GM19239 (cell line): ENCODE data around the gene CMTM4.
A peak's percentile ranks its signal among the peaks of the same experiment; 100 is the strongest.
"Not testable (repeated sequence)": the region's sequence is repeated elsewhere in the genome, so short reads cannot be mapped to it uniquely, and the experiment has no call there.

Experiments used
- DNase-seq: peaks from one replicate; pipeline ENCODE4 v3.0.0; 2011; ENCODE audit warnings: low spot score; ENCODE audit not compliant: insufficient read length
- FAIRE-seq: peaks from 2 replicates; lab custom pipeline; 2011; peaks lifted over from hg19 to GRCh38; lab: Jason Lieb, UNC

CMTM4 gene

GRCh38 chr16:66650707-66651473, 45.7 kb downstream of the CMTM4 start:
- FAIRE-seq (peak; percentile 28), DNase-seq (peak; percentile 57)

- FAIRE-seq (no peak), DNase-seq (no peak)
Observed at GRCh38 chr16:66649636-66650205, 46.8 kb downstream of the CMTM4 start.

DNA sequence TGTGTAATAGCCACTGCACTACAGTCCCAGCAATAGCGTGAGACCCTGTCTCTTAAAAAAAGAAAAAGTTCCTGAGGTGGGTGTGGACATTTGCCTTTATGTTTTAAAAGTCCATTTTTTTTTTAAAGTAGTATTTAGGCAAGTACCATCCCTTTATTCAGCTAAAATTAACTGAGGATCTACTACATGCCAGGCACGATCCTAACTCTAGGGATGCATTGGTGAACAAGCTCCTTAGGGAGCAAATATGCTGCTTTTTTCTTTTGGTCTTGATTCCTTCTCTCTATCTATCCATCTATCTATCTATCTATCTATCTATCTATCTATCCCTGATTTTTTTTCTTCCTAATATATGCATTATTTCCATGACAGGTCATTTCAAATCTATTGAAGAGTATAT, 47.4 kb downstream of the CMTM4 start:
- no peak for FAIRE-seq
- DNase-seq, result no peak

GRCh38 chr16:66647866-66648265, 48.7 kb downstream of the CMTM4 start:
- FAIRE-seq, result no peak
- no peak for DNase-seq

- DNase-seq (no peak), FAIRE-seq (no peak)
Observed at GRCh38 chr16:66641387-66641786, 55.2 kb downstream of the CMTM4 start.

DNA sequence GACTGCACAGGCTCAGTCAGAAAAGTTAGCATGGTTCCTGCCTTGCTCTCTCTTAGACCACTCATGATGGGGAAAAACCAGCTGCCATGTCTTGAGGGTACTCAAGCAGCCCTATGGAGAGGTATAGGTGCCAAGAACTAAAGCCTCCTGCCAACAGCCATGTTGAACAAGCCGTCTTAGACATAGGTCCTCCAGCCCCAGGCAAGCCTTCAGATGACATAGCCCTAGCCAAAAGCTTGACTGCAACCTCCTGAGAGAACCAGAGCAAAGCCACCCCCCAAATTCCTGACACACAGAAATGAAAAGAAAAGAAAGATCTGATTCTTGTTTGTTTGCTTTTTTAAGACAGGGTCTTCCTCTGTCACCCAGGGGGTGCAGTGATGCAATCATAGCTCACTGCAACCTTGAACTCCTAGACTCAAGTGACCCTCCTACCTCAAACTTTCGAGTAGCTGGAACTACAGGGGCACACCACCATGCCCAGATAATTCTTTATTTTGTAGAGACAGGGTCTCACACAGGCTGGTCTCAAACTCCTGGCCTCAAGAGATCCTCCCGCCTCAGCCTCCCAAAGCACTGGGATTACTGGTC, 55.7 kb downstream of the CMTM4 start:
- FAIRE-seq (no peak), DNase-seq (no peak)

GRCh38 chr16:66639091-66639885, 57.3 kb downstream of the CMTM4 start:
- FAIRE-seq, result no peak

GRCh38 chr16:66637806-66638205, 58.7 kb downstream of the CMTM4 start:
- DNase-seq, result no peak
- FAIRE-seq, result no peak

More at GRCh38 chr16:66639091-66639885, 57.3 kb downstream of the CMTM4 start:
- DNase-seq, result no peak

- no peak for DNase-seq
- FAIRE-seq, result no peak
Observed at GRCh38 chr16:66636199-66636598, 60.3 kb downstream of the CMTM4 start.

GRCh38 chr16:66635406-66635805, 61.1 kb downstream of the CMTM4 start:
- no peak for FAIRE-seq
- DNase-seq, result no peak

DNA sequence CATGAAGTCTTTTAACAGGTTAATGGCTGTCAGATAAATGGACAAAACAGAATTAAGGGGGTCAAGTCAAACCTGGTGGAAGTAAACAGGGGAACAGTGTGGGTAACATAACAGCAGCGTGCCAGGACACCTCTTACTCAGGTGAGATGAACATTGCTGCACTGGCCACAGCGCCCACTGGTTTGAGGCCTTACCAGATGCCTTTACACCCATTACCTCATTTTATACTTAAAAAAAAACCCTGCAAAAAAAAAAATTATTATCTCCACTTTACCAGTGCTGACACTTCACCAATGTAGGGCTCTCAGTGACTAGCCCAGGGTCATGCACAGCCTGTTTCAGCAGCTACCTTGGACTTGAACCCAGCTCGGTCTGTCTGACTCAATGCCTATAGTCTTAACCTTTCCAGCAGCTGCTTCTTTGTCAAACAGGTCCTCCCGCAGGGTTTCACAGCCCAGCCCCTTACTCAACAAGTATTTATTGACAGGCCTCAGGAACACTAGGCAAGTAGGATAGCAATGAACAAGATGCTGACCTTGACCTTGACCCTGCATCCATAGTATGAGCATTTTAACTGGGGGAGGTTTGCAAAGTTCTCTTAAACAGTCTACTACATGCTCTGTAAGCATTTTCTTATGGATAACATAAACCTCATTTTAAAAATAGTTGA, 61.9 kb downstream of the CMTM4 start:
- FAIRE-seq (no peak), DNase-seq (no peak)

DNA sequence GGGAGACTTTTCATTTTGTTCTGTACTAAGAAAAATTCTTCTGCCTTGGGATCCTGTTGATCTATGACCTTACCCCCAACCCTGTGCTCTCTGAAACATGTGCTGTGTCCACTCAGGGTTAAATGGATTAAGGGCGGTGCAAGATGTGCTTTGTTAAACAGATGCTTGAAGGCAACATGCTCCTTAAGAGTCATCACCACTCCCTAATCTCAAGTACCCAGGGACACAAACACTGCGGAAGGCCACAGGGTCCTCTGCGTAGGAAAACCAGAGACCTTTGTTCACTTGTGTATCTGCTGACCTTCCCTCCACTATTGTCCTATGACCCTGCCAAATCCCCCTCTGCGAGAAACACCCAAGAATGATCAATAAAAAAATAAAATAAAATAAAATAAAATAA, 65.0 kb downstream of the CMTM4 start:
- FAIRE-seq, DNase-seq: not testable (repeated sequence)

DNA sequence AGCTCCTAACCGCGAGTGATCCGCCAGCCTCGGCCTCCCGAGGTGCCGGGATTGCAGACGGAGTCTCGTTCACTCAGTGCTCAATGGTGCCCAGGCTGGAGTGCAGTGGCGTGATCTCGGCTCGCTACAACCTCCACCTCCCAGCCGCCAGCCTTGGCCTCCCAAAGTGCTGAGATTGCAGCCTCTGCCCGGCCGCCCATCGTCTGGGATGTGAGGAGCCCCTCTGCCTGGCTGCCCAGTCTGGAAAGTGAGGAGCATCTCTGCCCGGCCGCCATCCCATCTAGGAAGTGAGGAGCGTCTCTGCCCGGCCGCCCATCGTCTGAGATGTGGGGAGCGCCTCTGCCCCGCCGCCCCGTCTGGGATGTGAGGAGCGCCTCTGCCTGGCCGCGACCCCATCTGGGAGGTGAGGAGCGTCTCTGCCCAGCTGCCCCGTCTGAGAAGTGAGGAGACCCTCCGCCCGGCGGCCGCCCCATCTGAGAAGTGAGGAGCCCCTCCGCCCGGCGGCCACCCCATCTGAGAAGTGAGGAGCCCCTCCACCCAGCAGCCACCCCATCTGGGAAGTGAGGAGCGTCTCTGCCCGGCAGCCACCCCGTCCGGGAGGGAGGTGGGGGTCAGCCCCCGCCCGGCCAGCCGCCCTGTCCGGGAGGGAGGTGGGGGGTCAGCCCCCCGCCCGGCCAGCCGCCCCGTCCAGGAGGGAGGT, 65.8 kb downstream of the CMTM4 start:
- DNase-seq, FAIRE-seq: not testable (repeated sequence)

- DNase-seq (no peak), FAIRE-seq (no peak)
Observed at GRCh38 chr16:66629856-66630255, 66.7 kb downstream of the CMTM4 start.

- not testable (repeated sequence) for DNase-seq, FAIRE-seq
Observed at GRCh38 chr16:66627611-66628378, 68.7 kb downstream of the CMTM4 start.

DNA sequence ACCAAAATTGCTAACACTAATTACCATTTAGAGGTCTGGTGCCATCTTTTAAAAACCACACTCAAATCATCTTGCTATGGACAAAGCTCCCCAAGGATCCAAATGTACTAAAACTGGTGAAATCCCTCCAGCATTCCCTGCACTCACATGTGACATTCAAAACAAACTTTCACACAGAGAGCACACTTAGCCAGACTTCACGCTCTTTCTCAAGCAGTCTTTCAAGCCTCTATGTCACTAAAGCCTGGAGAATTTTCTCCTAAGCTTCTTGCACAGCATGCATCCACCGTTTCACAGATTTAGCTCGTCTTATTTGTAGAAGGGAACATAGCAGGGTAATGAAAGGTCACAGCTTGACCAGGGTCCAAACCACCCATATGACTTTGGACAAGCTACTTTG, 72.8 kb downstream of the CMTM4 start:
- FAIRE-seq, result no peak
- no peak for DNase-seq

DNA sequence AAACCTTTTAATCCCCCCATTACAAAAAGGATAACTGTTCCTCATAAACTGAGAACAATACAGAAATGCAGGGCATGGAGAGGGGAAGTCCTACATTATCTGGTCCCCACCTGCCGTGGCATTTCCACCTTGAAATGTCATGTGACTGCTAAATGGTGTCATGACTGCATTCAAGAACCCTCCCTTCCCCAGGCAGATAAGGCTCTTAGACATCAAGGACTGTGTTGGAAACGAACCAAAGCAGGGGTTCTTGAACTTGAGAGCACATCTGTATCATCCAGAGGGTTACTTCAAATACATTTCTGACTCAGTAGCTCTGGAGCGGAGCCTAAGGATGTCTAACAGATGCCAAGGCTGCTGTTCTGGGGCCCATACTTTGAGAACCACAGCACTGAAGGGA, 73.7 kb downstream of the CMTM4 start:
- FAIRE-seq (no peak), DNase-seq (no peak)

DNA sequence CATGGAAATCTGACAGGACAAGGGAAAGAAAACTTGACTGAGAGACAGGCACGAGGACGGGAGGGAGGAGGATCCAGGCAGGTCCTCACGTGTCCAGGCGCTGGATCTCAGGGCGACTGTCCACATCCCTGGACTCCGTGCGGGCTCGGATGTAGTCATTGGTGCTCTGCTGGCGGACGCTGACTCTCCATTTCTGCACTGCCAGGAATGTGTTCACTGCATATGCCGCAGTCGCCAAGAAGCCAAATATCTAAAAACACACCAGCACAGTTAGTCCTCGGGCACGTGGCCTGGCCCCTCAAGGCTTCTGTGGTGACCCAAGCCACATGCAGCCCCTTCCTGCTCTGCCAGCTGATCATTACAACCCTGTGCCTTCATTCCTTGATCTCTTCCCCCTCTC, 74.6 kb downstream of the CMTM4 start:
- FAIRE-seq (no peak), DNase-seq (no peak)

DNA sequence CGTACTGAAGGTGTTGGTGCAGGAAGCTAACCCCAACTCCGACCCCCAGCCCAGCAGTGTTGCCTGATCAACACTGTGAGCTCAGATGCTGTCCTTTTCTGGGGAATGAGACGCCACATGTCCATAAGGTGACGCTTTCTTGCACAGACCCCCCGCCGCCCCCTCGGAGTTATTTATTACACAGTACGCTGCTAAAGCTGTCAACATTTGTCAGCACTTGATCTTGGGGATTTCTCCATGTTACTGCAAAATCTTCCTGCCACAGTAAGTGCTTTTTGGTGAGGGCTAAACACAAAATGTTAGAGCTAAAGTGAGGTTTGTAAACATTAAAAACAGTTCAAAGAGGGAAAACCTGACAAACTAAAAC, 76.1 kb downstream of the CMTM4 start:
- no peak for FAIRE-seq
- DNase-seq, result no peak
